ENCODE measurements around the gene SGMS1. TPM values are rescaled to one million over a fixed set of nuclear protein-coding genes. Genes with fewer than 3 reads are reported as not detected.

SGMS1 gene
- total RNA-seq, 2 experiments from 2014 or later: 24.8 to 25.2 TPM

GRCh38 chr10:50480054-50481007 lies 143.4 kb downstream of the SGMS1 start:
- H3K9me3 ChIP-seq (ENCODE audit: control insufficient read depth in 1 of 2, insufficient read depth in 1 of 2, low read length in 2 of 2): peaks cover 9% of the 10 kb centered on the region in 2 experiments
- peaks cover 4% of the 10 kb centered on the region for H3K4me1 Mint-ChIP-seq (ENCODE audit: low read depth)
- ChIA-PET POLR2A (interaction anchor here (1.1 kb wide), 1 partner anchor 9 kb away, joined by 3 read pairs; no protein-coding TSS in a partner anchor), CTCF (no interaction called here)
- no peak for DNase-seq
- H3K27ac ChIP-seq (ENCODE audit: low read depth in 1 of 2, low read length in 2 of 2): no peak overlapping the region
- no peaks in the 10 kb centered on the region for H3K27me3 ChIP-seq (ENCODE audit: control insufficient read depth in 1 of 2, insufficient read depth in 2 of 2, low read length in 2 of 2)
- peaks cover 94% of the 10 kb centered on the region for H3K36me3 Mint-ChIP-seq (ENCODE audit: low read depth)
- no peak overlapping the region for H3K27ac Mint-ChIP-seq
- no peak for ATAC-seq (ENCODE audit: poor library complexity)
- H3K4me3 ChIP-seq (ENCODE audit: low read length): no peak overlapping the region
- no peaks in the 10 kb centered on the region for H3K4me1 ChIP-seq (ENCODE audit: insufficient read depth, low read length)
- H3K36me3 ChIP-seq (ENCODE audit: insufficient read depth, low read length): peaks cover 5% of the 10 kb centered on the region
- H3K9me3 Mint-ChIP-seq: peaks cover 16% of the 10 kb centered on the region
- no peak overlapping the region for H3K4me3 Mint-ChIP-seq
- H3K27me3 Mint-ChIP-seq: no peaks in the 10 kb centered on the region
- TF ChIP-seq CTCF (IDR thresholded peaks at IDR 0.05): no peak
- intact Hi-C loops (cut with DNase I, micrococcal nuclease): no loop called here

GRCh38 chr10:50477287-50478203 lies 146.2 kb downstream of the SGMS1 start:
- peaks cover 20% of the 10 kb centered on the region for H3K4me1 Mint-ChIP-seq (ENCODE audit: low read depth)
- Histone ChIP-seq H3K4me1 (ENCODE audit: insufficient read depth, low read length) (no peaks in the 10 kb centered on the region), H3K4me3 (ENCODE audit: low read length) (no peak overlapping the region), H3K27ac (ENCODE audit: low read depth in 1 of 2, low read length in 2 of 2) (no peak overlapping the region), H3K36me3 (ENCODE audit: insufficient read depth, low read length) (peaks cover 5% of the 10 kb centered on the region), H3K27me3 (ENCODE audit: control insufficient read depth in 1 of 2, insufficient read depth in 2 of 2, low read length in 2 of 2) (no peaks in the 10 kb centered on the region), H3K9me3 (ENCODE audit: control insufficient read depth in 1 of 2, insufficient read depth in 1 of 2, low read length in 2 of 2) (peaks cover 0 to 8% of the 10 kb centered on the region in 2 experiments)
- peaks cover 5% of the 10 kb centered on the region for H3K9me3 Mint-ChIP-seq
- no peak overlapping the region for H3K27ac Mint-ChIP-seq
- CTCF ChIA-PET: no interaction called here
- no peaks in the 10 kb centered on the region for H3K27me3 Mint-ChIP-seq
- intact Hi-C loops (cut with DNase I, micrococcal nuclease): no loop called here
- ATAC-seq (ENCODE audit: poor library complexity) (no peak), DNase-seq (no peak)
- POLR2A ChIA-PET: interaction anchor here (0.6 to 1.1 kb wide), 2 partner anchors 16 to 144 kb away, joined by 3 read pairs; no protein-coding TSS in a partner anchor
- H3K36me3 Mint-ChIP-seq (ENCODE audit: low read depth): peaks cover 78% of the 10 kb centered on the region
- no peak overlapping the region for H3K4me3 Mint-ChIP-seq
- no peak for TF ChIP-seq CTCF (IDR thresholded peaks at IDR 0.05)

GRCh38 chr10:50473756-50474155 lies 150.0 kb downstream of the SGMS1 start:
- ChIA-PET POLR2A (no interaction called here), CTCF (no interaction called here)
- intact Hi-C loops (cut with DNase I, micrococcal nuclease): no loop called here
- H3K4me1 Mint-ChIP-seq (ENCODE audit: low read depth): peaks cover 55% of the 10 kb centered on the region
- ATAC-seq (ENCODE audit: poor library complexity): no peak
- TF ChIP-seq CTCF (IDR thresholded peaks at IDR 0.05): no peak
- H3K36me3 Mint-ChIP-seq (ENCODE audit: low read depth): peaks cover 44% of the 10 kb centered on the region
- DNase-seq: no peak
- H3K9me3 Mint-ChIP-seq: peaks cover 5% of the 10 kb centered on the region
- H3K27ac Mint-ChIP-seq: no peak overlapping the region
- H3K4me3 Mint-ChIP-seq: no peak overlapping the region
- peaks cover 3% of the 10 kb centered on the region for H3K4me1 ChIP-seq (ENCODE audit: insufficient read depth, low read length)
- no peaks in the 10 kb centered on the region for H3K27me3 ChIP-seq (ENCODE audit: control insufficient read depth in 1 of 2, insufficient read depth in 2 of 2, low read length in 2 of 2)
- H3K36me3 ChIP-seq (ENCODE audit: insufficient read depth, low read length): peaks cover 3% of the 10 kb centered on the region
- H3K27ac ChIP-seq (ENCODE audit: low read depth in 1 of 2, low read length in 2 of 2): no peak overlapping the region
- peaks cover 0 to 8% of the 10 kb centered on the region in 2 experiments for H3K9me3 ChIP-seq (ENCODE audit: control insufficient read depth in 1 of 2, insufficient read depth in 1 of 2, low read length in 2 of 2)
- no peak overlapping the region for H3K4me3 ChIP-seq (ENCODE audit: low read length)
- H3K27me3 Mint-ChIP-seq: no peaks in the 10 kb centered on the region

All from CD4-positive, alpha-beta T cell (primary cell).